ENCODE measurements around the gene ECE1. TPM values are rescaled to one million over a fixed set of nuclear protein-coding genes. Genes with fewer than 3 reads are reported as not detected.

Gene ECE1
- total and polyA plus RNA-seq, 2 of the 4 experiments (the other 2 are of a cell fraction), result 61.8 to 124 TPM

DNA sequence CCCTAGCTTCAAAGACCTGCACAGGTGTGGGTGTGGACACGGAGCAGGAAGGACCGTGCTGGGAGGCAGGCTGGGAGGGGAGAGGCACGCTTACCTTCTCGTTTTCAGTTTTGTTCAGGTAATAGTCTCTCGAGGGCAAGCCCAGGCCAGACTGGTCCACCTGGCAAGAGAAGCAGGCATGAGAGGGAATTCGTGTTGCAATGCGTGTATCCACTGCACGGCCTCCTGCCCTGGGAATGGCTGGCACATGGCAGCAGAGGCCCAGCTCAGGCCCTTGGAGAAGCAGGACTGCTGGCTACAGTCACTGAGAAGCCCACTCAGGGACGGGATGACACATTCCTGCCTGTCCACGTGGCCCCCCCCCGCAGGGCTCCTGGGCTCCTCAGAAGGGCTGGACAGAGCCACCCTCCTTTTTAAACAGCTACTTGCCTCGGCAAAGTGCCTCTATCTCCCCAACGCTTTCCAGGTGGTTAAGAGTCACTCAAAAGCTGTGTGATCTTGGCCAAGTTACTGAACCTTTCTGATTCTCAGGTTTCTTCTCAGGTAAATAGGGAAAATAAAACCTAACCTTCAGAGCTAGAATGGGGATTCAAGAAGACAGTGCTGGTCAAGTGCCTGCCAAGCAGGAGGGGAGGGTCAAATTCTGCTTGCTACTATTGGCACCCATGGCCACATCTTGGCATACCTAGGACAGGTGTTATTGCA lies 32.7 kb downstream of the ECE1 start:
- POLR2A ChIA-PET (ENCODE audit: unreplicated experiment), result no interaction called here
- TF ChIP-seq BHLHE40 (IDR thresholded peaks at IDR 0.05; ENCODE audit: low read depth, low read length), result no peak
- no peak for TF ChIP-seq RAD21 (IDR thresholded peaks at IDR 0.05; ENCODE audit: low read length)
- TF ChIP-seq, protein P1, sequence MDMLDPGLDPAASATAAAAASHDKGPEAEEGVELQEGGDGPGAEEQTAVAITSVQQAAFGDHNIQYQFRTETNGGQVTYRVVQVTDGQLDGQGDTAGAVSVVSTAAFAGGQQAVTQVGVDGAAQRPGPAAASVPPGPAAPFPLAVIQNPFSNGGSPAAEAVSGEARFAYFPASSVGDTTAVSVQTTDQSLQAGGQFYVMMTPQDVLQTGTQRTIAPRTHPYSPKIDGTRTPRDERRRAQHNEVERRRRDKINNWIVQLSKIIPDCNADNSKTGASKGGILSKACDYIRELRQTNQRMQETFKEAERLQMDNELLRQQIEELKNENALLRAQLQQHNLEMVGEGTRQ (IDR thresholded peaks at IDR 0.05; ENCODE audit: low read depth, low read length), result no peak
- TF ChIP-seq MAFK (IDR thresholded peaks at IDR 0.05; ENCODE audit: low read depth, low read length), result no peak
- TF ChIP-seq RFX5 (IDR thresholded peaks at IDR 0.05; ENCODE audit: low read depth, low read length), result no peak
- TF ChIP-seq, protein P2, sequence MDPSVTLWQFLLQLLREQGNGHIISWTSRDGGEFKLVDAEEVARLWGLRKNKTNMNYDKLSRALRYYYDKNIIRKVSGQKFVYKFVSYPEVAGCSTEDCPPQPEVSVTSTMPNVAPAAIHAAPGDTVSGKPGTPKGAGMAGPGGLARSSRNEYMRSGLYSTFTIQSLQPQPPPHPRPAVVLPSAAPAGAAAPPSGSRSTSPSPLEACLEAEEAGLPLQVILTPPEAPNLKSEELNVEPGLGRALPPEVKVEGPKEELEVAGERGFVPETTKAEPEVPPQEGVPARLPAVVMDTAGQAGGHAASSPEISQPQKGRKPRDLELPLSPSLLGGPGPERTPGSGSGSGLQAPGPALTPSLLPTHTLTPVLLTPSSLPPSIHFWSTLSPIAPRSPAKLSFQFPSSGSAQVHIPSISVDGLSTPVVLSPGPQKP (IDR thresholded peaks at IDR 0.05; ENCODE audit: borderline replicate concordance, low read depth, low read length), result no peak
- no peak for TF ChIP-seq NFE2L2 (IDR thresholded peaks at IDR 0.05; ENCODE audit: low read depth, low read length)
- TF ChIP-seq MAZ (IDR thresholded peaks at IDR 0.05; ENCODE audit: borderline replicate concordance, low read depth, low read length), result no peak
- no peak for TF ChIP-seq CEBPB (IDR thresholded peaks at IDR 0.05; ENCODE audit: low read depth, low read length)
- TF ChIP-seq SMC3 (IDR thresholded peaks at IDR 0.05; ENCODE audit: low read depth, low read length), result no peak
- TF ChIP-seq, protein P3, sequence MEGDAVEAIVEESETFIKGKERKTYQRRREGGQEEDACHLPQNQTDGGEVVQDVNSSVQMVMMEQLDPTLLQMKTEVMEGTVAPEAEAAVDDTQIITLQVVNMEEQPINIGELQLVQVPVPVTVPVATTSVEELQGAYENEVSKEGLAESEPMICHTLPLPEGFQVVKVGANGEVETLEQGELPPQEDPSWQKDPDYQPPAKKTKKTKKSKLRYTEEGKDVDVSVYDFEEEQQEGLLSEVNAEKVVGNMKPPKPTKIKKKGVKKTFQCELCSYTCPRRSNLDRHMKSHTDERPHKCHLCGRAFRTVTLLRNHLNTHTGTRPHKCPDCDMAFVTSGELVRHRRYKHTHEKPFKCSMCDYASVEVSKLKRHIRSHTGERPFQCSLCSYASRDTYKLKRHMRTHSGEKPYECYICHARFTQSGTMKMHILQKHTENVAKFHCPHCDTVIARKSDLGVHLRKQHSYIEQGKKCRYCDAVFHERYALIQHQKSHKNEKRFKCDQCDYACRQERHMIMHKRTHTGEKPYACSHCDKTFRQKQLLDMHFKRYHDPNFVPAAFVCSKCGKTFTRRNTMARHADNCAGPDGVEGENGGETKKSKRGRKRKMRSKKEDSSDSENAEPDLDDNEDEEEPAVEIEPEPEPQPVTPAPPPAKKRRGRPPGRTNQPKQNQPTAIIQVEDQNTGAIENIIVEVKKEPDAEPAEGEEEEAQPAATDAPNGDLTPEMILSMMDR (conservative IDR thresholded peaks at IDR 0.05; ENCODE audit: low read depth, low read length), result no peak
- no peak for TF ChIP-seq MXI1 (IDR thresholded peaks at IDR 0.05; ENCODE audit: borderline replicate concordance, low read depth, low read length)
- no peak for TF ChIP-seq CHD1 (IDR thresholded peaks at IDR 0.05; ENCODE audit: low read depth, low read length)
- no peak for TF ChIP-seq POLR2A (IDR thresholded peaks at IDR 0.05; ENCODE audit: low read depth, low read length)
- no peak for TF ChIP-seq RCOR1 (IDR thresholded peaks at IDR 0.05; ENCODE audit: insufficient replicate concordance, low read length)

More for the DNA sequence above, 32.7 kb downstream of the ECE1 start:
- 93% methylated on average over 8 of the region's 13 CpGs; no CpG with 5 or more reads in 1 of the 2 experiments for whole genome bisulfite sequencing, 2 experiments (ENCODE audit: extremely low coverage in 2 of 2, insufficient read length in 1 of 2)
- Histone ChIP-seq H2AK9ac (replicated peaks; ENCODE audit: low read depth, low read length, poor library complexity) (no peak overlapping the region), H4K5ac (ENCODE audit: low read depth, low read length) (no peak overlapping the region), H2AFZ (replicated peaks; ENCODE audit: low read length, poor library complexity) (no peak overlapping the region), H3K9me1 (ENCODE audit: insufficient read depth, low read length) (peaks cover 21% of the 10 kb centered on the region), H3K4ac (ENCODE audit: low read depth, low read length) (no peak overlapping the region), H3K18ac (ENCODE audit: low read depth, low read length) (no peak overlapping the region), H4K8ac (ENCODE audit: low read depth in 2 of 2, low read length in 2 of 2) (no peak overlapping the region), H2BK5ac (ENCODE audit: low read depth, low read length, poor library complexity, severe bottlenecking) (no peak overlapping the region), H4K20me1 (ENCODE audit: insufficient read depth, low read length) (no peaks in the 10 kb centered on the region), H2AK5ac (ENCODE audit: low read depth, low read length) (0 out of 2 replicates have a peak overlapping the region, but pooled peaks have one; percentile 16), H2BK120ac (ENCODE audit: low read depth, low read length) (no peak overlapping the region), H3K27me3 (ENCODE audit: control insufficient read depth, insufficient read depth, low read length) (no peaks in the 10 kb centered on the region), H3K14ac (replicated peaks; ENCODE audit: low read depth, low read length) (no peak overlapping the region), H3K4me2 (ENCODE audit: low read depth, low read length) (no peak overlapping the region), H3K4me1 (ENCODE audit: control insufficient read depth, insufficient read depth, low read length) (peaks cover 19% of the 10 kb centered on the region), H2BK15ac (ENCODE audit: low read depth, low read length) (no peak overlapping the region), H3K27ac (ENCODE audit: insufficient read depth, low read length) (no peak overlapping the region), H3K9me3 (ENCODE audit: control insufficient read depth, insufficient read depth, low read length) (no peaks in the 10 kb centered on the region), H3K23ac (ENCODE audit: low read depth, low read length) (no peak overlapping the region), H4K91ac (ENCODE audit: insufficient read depth, low read depth, low read length) (no peak overlapping the region), H3K4me3 (ENCODE audit: insufficient read depth, low read depth, low read length) (no peak overlapping the region), H3K9ac (ENCODE audit: low read depth, low read length) (no peak overlapping the region), H2BK20ac (ENCODE audit: low read depth, low read length) (no peak overlapping the region), H3K79me1 (ENCODE audit: low read depth in 1 of 2, low read length in 2 of 2) (peaks cover 17 to 55% of the 10 kb centered on the region in 2 experiments; a peak in 3 of 4 replicates), H3K56ac (ENCODE audit: extremely low read depth, insufficient read depth, low read length) (no peak overlapping the region), H3K36me3 (ENCODE audit: control insufficient read depth, insufficient read depth, low read length) (peaks cover 48% of the 10 kb centered on the region)
- no peak for ATAC-seq (ENCODE audit: low read depth)
- in situ Hi-C loops (cut with MboI; ENCODE audit: low sequenced_read_pairs), result loop anchor here (5.0 to 10.0 kb wide), 2 partner anchors 80 to 397 kb away; no protein-coding TSS in a partner anchor
- dilution Hi-C loops (cut with HindIII; ENCODE audit: low sequenced_read_pairs, unreplicated experiment), result no loop called here
- intact Hi-C loops (cut with micrococcal nuclease), result loop anchor here (10.0 kb wide), 1 partner anchor 397 kb away; no protein-coding TSS in a partner anchor
- CTCF ChIA-PET, result interaction anchor here (0.6 kb wide), 2 partner anchors 29 to 338 kb away, joined by 3 read pairs; no protein-coding TSS in a partner anchor
- DNase-seq, result no peak
- no TSS peak for BruUV-seq (replicated peaks)

Data from IMR-90 (cell line).